COLO668 (cell line): ENCODE measurements around the gene POLQ.
A peak's percentile ranks its signal among the peaks of the same experiment; 100 is the strongest.
"Not testable (repeated sequence)": the region's sequence is repeated elsewhere in the genome, so short reads cannot be mapped to it uniquely, and the experiment has no call there.

Experiments used
- DNase-seq: peaks from one replicate; lab custom pipeline; 2025; ENCODE audit not compliant: unreplicated experiment; lab: John Stamatoyannopoulos, UW

The POLQ gene

GRCh38 chr3:121545574-121546455, at the start of gene POLQ:
Gene POLQ (minus strand): TSS chr3:121545988. CDS start chr3:121545877, 111 bp downstream.
- peak; percentile 86 for DNase-seq

- no peak for DNase-seq
Observed at GRCh38 chr3:121594850-121595249, 49.1 kb upstream of the POLQ start.

- not testable (repeated sequence) for DNase-seq
Observed at GRCh38 chr3:121593806-121594205, 48.0 kb upstream of the POLQ start.

- DNase-seq, result peak; percentile 57
Observed at GRCh38 chr3:121592856-121593702, 47.3 kb upstream of the POLQ start, which contains the start of gene FBXO40. Gene FBXO40 (plus strand): TSS chr3:121593379. CDS start chr3:121620576, 27,197 bp downstream.

GRCh38 chr3:121584418-121584817, 38.6 kb upstream of the POLQ start:
- no peak for DNase-seq

GRCh38 chr3:121581691-121582090, 35.9 kb upstream of the POLQ start:
- DNase-seq, result no peak

- DNase-seq, result peak; percentile 25
Observed at GRCh38 chr3:121574449-121574848, 28.7 kb upstream of the POLQ start.

- DNase-seq, result no peak
Observed at GRCh38 chr3:121567649-121568048, 21.9 kb upstream of the POLQ start, which contains the start of gene ARGFX. Gene ARGFX (plus strand): TSS chr3:121567949. CDS start chr3:121570714, 2,765 bp downstream.

- no peak for DNase-seq
Observed at GRCh38 chr3:121566773-121567172, 21.0 kb upstream of the POLQ start.

- DNase-seq, result no peak
Observed at GRCh38 chr3:121562148-121562547, 16.4 kb upstream of the POLQ start.

- DNase-seq, result no peak
Observed at GRCh38 chr3:121557426-121557934, 11.7 kb upstream of the POLQ start.

- no peak for DNase-seq
Observed at GRCh38 chr3:121552797-121553196, 7.0 kb upstream of the POLQ start.

GRCh38 chr3:121552379-121552778, 6.6 kb upstream of the POLQ start:
- DNase-seq, result no peak

GRCh38 chr3:121545049-121545573, 677 bp downstream of the POLQ start:
- DNase-seq, result peak; percentile 4

GRCh38 chr3:121542924-121543323, 2.9 kb downstream of the POLQ start:
- no peak for DNase-seq

- no peak for DNase-seq
Observed at GRCh38 chr3:121531269-121531668, 14.5 kb downstream of the POLQ start.

GRCh38 chr3:121529308-121529707, 16.5 kb downstream of the POLQ start:
- DNase-seq, result no peak

- no peak for DNase-seq
Observed at GRCh38 chr3:121520510-121520909, 25.3 kb downstream of the POLQ start.

- DNase-seq, result no peak
Observed at GRCh38 chr3:121517953-121518655, 27.7 kb downstream of the POLQ start.

GRCh38 chr3:121515862-121516261, 29.9 kb downstream of the POLQ start:
- no peak for DNase-seq

- no peak for DNase-seq
Observed at GRCh38 chr3:121515313-121515712, 30.5 kb downstream of the POLQ start.
